GM21619 (cell line): Measurements from ENCODE around the gene WASF3.
A peak's percentile ranks its signal among the peaks of the same experiment; 100 is the strongest.

Experiments
- ATAC-seq: cut with Tn5 transposase; IDR thresholded peaks from one replicate; pipeline ENCODE4 v1.9.1; 2021; ENCODE audit not compliant: unreplicated experiment

The WASF3 gene

GRCh38 chr13:26544707-26545106 is 12.8 kb upstream of the WASF3 start:
- no peak for ATAC-seq

GRCh38 chr13:26548205-26548765 is 9.2 kb upstream of the WASF3 start:
- no peak for ATAC-seq

GRCh38 chr13:26549713-26550112 is 7.8 kb upstream of the WASF3 start:
- ATAC-seq: no peak

GRCh38 chr13:26551255-26551860 is 6.1 kb upstream of the WASF3 start:
- no peak for ATAC-seq

GRCh38 chr13:26555413-26555812 is 2.1 kb upstream of the WASF3 start:
- no peak for ATAC-seq

GRCh38 chr13:26557051-26557392 is 461 bp upstream of the WASF3 start:
- peak; percentile 28 for ATAC-seq

- ATAC-seq: no peak
Observed at GRCh38 chr13:26558074-26558805, 757 bp downstream of the WASF3 start.

- ATAC-seq: no peak
Observed at GRCh38 chr13:26558987-26559386, 1.5 kb downstream of the WASF3 start.

GRCh38 chr13:26560456-26560855 is 3.0 kb downstream of the WASF3 start:
- ATAC-seq: no peak

GRCh38 chr13:26561067-26561466 is 3.6 kb downstream of the WASF3 start:
- ATAC-seq: no peak

GRCh38 chr13:26561651-26562511 is 4.4 kb downstream of the WASF3 start:
- no peak for ATAC-seq

- ATAC-seq: no peak
Observed at GRCh38 chr13:26562512-26562890, 5.0 kb downstream of the WASF3 start.

GRCh38 chr13:26563713-26564112 is 6.2 kb downstream of the WASF3 start:
- no peak for ATAC-seq

- no peak for ATAC-seq
Observed at GRCh38 chr13:26568132-26568815, 10.8 kb downstream of the WASF3 start.

GRCh38 chr13:26571518-26571917 is 14.0 kb downstream of the WASF3 start:
- ATAC-seq: no peak

GRCh38 chr13:26575244-26575643 is 17.8 kb downstream of the WASF3 start:
- no peak for ATAC-seq

GRCh38 chr13:26579580-26579979 is 22.1 kb downstream of the WASF3 start:
- ATAC-seq: no peak

- no peak for ATAC-seq
Observed at GRCh38 chr13:26583662-26584061, 26.2 kb downstream of the WASF3 start.

- ATAC-seq: no peak
Observed at GRCh38 chr13:26584713-26585112, 27.2 kb downstream of the WASF3 start.

GRCh38 chr13:26585136-26585535 is 27.7 kb downstream of the WASF3 start:
- ATAC-seq: no peak

GRCh38 chr13:26587251-26587650 is 29.8 kb downstream of the WASF3 start:
- no peak for ATAC-seq
